ENCODE measurements around the gene FBXW4.

Gene FBXW4

DNA sequence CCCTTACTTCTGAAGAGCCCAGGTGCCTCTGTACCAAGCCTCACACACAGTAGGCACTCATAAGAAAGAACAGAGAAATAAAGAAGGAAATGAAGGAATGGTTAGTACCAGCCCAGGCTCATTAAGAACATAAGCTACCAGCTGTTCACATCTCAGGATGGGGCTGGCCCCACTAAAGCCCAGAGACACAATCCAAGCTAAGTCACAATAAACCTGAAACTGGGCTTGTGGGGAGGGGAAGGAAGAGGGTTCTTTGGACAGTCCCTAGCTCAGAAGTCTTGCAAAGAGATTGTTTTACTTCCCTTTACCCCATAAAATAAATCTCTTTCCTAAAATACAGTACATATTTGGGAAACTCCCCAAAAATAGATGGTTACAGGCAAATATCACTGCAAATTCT lies 24.3 kb downstream of the FBXW4 start:
- TF ChIP-seq, protein P1, sequence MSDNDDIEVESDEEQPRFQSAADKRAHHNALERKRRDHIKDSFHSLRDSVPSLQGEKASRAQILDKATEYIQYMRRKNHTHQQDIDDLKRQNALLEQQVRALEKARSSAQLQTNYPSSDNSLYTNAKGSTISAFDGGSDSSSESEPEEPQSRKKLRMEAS (IDR thresholded peaks at IDR 0.05) = no peak
- no peak for TF ChIP-seq CREB1 (IDR thresholded peaks at IDR 0.05; ENCODE audit: low read depth)
- no peak for TF ChIP-seq TCF12 (IDR thresholded peaks at IDR 0.05; ENCODE audit: low read depth)

DNA sequence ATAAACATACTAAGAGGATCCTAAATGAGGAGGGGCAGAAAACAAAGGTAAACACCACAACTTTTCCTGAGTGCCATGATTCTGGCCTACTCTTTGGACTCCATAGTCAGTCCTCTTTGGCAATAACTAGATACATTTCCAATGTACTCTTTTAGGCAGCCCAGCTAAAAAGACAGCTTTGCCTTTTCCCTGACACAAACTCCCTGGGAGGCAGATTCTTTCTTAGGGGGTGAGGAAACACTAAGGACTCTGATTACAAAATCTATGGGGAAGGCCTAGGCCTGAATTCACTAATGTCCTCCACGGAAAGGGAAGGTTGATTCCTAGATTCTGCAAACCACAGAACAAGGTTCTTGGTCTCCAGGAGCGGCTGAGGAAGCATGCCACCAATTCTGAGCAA lies 25.8 kb downstream of the FBXW4 start:
- TF ChIP-seq YY1 (IDR thresholded peaks at IDR 0.05; ENCODE audit: low read depth) (no peak), EP300 (IDR thresholded peaks at IDR 0.05; ENCODE audit: borderline replicate concordance) (no peak), ZBTB7A (IDR thresholded peaks at IDR 0.05; ENCODE audit: low read depth) (no peak)

DNA sequence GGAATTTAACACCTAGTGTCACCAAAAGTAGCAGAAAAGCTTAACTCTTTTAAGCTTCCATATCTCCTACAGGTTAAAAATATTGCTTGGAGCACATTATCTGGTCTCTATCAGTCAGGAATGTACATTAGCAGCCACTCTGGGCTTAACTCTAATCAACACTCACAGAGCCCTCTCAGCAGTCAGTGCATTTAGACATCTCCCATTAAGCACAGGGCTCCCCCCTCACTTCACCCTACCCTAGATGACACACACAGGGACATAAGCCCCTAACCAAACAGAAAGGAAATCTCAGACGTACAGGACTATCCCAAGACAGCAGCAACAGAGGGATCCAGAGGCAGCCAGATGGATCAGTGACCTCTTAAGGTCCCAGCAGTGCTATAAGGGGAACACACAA lies 26.4 kb downstream of the FBXW4 start:
- no peak for TF ChIP-seq EP300 (IDR thresholded peaks at IDR 0.05; ENCODE audit: borderline replicate concordance)
- no peak for TF ChIP-seq EGR1 (IDR thresholded peaks at IDR 0.05)
- TF ChIP-seq CREB1 (IDR thresholded peaks at IDR 0.05; ENCODE audit: low read depth) = no peak
- TF ChIP-seq ZBTB7A (IDR thresholded peaks at IDR 0.05; ENCODE audit: low read depth) = no peak

DNA sequence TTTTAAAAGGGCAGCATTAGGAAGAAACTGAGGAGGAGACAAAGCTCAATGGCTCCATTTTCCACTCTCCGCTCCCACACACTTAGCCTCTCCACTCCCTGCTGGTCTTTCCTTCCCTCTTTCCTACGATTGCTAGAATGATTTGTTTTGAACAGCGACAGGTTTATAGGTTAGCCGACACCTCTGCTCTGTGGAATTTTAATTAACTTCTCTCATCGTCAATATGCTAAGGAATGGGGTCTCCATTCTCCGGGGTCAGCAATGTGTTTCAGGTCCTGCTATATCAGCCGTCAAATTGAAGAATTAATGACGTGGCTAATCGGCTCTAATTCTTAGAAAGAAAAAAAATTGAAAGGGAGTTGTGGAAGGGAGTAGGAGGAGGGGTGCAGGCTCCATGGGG lies 28.9 kb downstream of the FBXW4 start:
- TF ChIP-seq CEBPB (IDR thresholded peaks at IDR 0.05) (no peak), NFIC (IDR thresholded peaks at IDR 0.05) (no peak), EGR1 (IDR thresholded peaks at IDR 0.05) (no peak), ZBTB7A (IDR thresholded peaks at IDR 0.05; ENCODE audit: low read depth) (no peak), TEAD4 (IDR thresholded peaks at IDR 0.05) (no peak)
- TF ChIP-seq, protein P2, sequence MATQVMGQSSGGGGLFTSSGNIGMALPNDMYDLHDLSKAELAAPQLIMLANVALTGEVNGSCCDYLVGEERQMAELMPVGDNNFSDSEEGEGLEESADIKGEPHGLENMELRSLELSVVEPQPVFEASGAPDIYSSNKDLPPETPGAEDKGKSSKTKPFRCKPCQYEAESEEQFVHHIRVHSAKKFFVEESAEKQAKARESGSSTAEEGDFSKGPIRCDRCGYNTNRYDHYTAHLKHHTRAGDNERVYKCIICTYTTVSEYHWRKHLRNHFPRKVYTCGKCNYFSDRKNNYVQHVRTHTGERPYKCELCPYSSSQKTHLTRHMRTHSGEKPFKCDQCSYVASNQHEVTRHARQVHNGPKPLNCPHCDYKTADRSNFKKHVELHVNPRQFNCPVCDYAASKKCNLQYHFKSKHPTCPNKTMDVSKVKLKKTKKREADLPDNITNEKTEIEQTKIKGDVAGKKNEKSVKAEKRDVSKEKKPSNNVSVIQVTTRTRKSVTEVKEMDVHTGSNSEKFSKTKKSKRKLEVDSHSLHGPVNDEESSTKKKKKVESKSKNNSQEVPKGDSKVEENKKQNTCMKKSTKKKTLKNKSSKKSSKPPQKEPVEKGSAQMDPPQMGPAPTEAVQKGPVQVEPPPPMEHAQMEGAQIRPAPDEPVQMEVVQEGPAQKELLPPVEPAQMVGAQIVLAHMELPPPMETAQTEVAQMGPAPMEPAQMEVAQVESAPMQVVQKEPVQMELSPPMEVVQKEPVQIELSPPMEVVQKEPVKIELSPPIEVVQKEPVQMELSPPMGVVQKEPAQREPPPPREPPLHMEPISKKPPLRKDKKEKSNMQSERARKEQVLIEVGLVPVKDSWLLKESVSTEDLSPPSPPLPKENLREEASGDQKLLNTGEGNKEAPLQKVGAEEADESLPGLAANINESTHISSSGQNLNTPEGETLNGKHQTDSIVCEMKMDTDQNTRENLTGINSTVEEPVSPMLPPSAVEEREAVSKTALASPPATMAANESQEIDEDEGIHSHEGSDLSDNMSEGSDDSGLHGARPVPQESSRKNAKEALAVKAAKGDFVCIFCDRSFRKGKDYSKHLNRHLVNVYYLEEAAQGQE (IDR thresholded peaks at IDR 0.05; ENCODE audit: low read depth) = no peak

DNA sequence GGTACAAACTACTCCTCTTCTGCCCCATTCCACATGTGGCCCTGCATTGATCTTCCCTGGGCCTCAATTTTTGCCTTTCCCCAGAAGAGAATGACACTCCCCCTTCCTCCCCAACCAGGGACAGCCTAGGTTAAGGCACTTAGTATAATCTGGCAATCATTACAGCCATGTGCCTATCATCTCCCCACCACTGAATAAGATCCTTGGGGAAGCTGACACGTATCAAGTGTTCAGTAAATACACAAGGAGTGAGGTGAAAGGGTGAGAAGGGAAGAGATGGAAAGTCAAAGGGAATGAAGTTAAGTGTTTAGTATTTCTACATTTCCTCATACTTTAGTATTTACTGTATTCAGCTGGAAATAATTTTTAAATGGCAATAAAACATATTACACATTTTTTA lies 31.9 kb downstream of the FBXW4 start:
- no peak for TF ChIP-seq YY1 (IDR thresholded peaks at IDR 0.05; ENCODE audit: low read depth)
- TF ChIP-seq TAF1 (IDR thresholded peaks at IDR 0.05; ENCODE audit: low read depth) = no peak
- no peak for TF ChIP-seq TEAD4 (IDR thresholded peaks at IDR 0.05)
- no peak for TF ChIP-seq EGR1 (IDR thresholded peaks at IDR 0.05)
- TF ChIP-seq CREB1 (IDR thresholded peaks at IDR 0.05; ENCODE audit: low read depth) = no peak
- TF ChIP-seq ZBTB7A (IDR thresholded peaks at IDR 0.05; ENCODE audit: low read depth) = no peak
- TF ChIP-seq CEBPB (IDR thresholded peaks at IDR 0.05) = no peak
- TF ChIP-seq FOXM1 (IDR thresholded peaks at IDR 0.05; ENCODE audit: borderline replicate concordance, low read depth) = no peak
- TF ChIP-seq, protein P2 (IDR thresholded peaks at IDR 0.05; ENCODE audit: low read depth) = no peak
- TF ChIP-seq, protein P1 (IDR thresholded peaks at IDR 0.05) = no peak
- no peak for TF ChIP-seq NFIC (IDR thresholded peaks at IDR 0.05)
- TF ChIP-seq TCF12 (IDR thresholded peaks at IDR 0.05; ENCODE audit: low read depth) = no peak
- TF ChIP-seq RAD21 (IDR thresholded peaks at IDR 0.05; ENCODE audit: low read depth) = no peak
- TF ChIP-seq EP300 (IDR thresholded peaks at IDR 0.05; ENCODE audit: borderline replicate concordance) = no peak
- TF ChIP-seq, protein P3, sequence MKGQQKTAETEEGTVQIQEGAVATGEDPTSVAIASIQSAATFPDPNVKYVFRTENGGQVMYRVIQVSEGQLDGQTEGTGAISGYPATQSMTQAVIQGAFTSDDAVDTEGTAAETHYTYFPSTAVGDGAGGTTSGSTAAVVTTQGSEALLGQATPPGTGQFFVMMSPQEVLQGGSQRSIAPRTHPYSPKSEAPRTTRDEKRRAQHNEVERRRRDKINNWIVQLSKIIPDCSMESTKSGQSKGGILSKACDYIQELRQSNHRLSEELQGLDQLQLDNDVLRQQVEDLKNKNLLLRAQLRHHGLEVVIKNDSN (IDR thresholded peaks at IDR 0.05) = no peak

DNA sequence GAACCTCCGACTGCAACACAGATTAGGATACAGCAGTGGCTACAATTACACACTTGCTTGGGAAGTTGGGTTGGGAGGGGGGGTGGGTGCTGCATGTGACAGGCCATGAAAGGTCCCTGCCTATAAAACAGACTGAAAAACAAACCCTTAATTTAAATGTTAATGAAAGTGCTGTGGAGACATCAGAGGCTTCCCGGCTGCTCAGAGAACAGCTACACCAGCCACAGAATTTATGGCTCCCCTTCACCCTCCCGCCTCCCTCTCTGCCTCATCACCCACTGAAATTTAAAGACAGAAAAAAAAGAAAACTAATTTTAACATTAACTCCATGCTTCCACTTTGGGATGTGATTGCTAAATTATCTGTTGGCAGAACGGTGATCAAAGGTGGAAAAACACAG lies 34.7 kb downstream of the FBXW4 start:
- TF ChIP-seq NFIC (IDR thresholded peaks at IDR 0.05) (no peak), CREB1 (IDR thresholded peaks at IDR 0.05; ENCODE audit: low read depth) (no peak), FOXM1 (IDR thresholded peaks at IDR 0.05; ENCODE audit: borderline replicate concordance, low read depth) (no peak), RAD21 (IDR thresholded peaks at IDR 0.05; ENCODE audit: low read depth) (no peak), ZBTB7A (IDR thresholded peaks at IDR 0.05; ENCODE audit: low read depth) (no peak), EGR1 (IDR thresholded peaks at IDR 0.05) (no peak), TCF12 (IDR thresholded peaks at IDR 0.05; ENCODE audit: low read depth) (no peak), TAF1 (IDR thresholded peaks at IDR 0.05; ENCODE audit: low read depth) (no peak), TEAD4 (IDR thresholded peaks at IDR 0.05) (no peak), CEBPB (IDR thresholded peaks at IDR 0.05) (no peak)
- TF ChIP-seq, protein P1 (IDR thresholded peaks at IDR 0.05) = no peak
- TF ChIP-seq, protein P3 (IDR thresholded peaks at IDR 0.05) = no peak
- TF ChIP-seq, protein P2 (IDR thresholded peaks at IDR 0.05; ENCODE audit: low read depth) = no peak
